ENCODE data around the gene TMEM109. TPM values are rescaled to one million over a fixed set of nuclear protein-coding genes. Genes with fewer than 3 reads are reported as not detected.

The TMEM109 gene
- total and polyA plus RNA-seq, 2 donors, result 32.9 to 183 TPM

Other genes with a start within 250 kb of the TMEM109 start
- 0.53 TPM for gene MS4A8, start 214.5 kb upstream of the TMEM109 start, total RNA-seq
- gene MS4A8, start 214.5 kb upstream of the TMEM109 start, polyA plus RNA-seq, result not detected
- gene MS4A18, start 189.4 kb upstream of the TMEM109 start, total RNA-seq, result not detected
- gene MS4A18, start 189.4 kb upstream of the TMEM109 start, polyA plus RNA-seq, result not detected
- not detected for gene MS4A15, start 157.3 kb upstream of the TMEM109 start, total RNA-seq
- gene MS4A15, start 157.3 kb upstream of the TMEM109 start, polyA plus RNA-seq, result not detected
- gene MS4A10, start 128.8 kb upstream of the TMEM109 start, total RNA-seq, result not detected
- not detected for gene MS4A10, start 128.8 kb upstream of the TMEM109 start, polyA plus RNA-seq
- 4.5 TPM for gene CCDC86, start 72.0 kb upstream of the TMEM109 start, total RNA-seq
- gene CCDC86, start 72.0 kb upstream of the TMEM109 start, polyA plus RNA-seq, result 23.4 TPM
- 0.37 TPM for gene PTGDR2, start 58.2 kb upstream of the TMEM109 start, total RNA-seq
- 0.98 TPM for gene PTGDR2, start 58.2 kb upstream of the TMEM109 start, polyA plus RNA-seq
- gene ZP1, start 46.6 kb upstream of the TMEM109 start, total RNA-seq, result not detected
- gene ZP1, start 46.6 kb upstream of the TMEM109 start, polyA plus RNA-seq, result 0.35 TPM
- 31.2 TPM for gene PRPF19, start 7.6 kb upstream of the TMEM109 start, total RNA-seq
- 83.0 TPM for gene PRPF19, start 7.6 kb upstream of the TMEM109 start, polyA plus RNA-seq
- 14.0 TPM for gene TMEM132A, start 10.3 kb downstream of the TMEM109 start, total RNA-seq
- 7.5 TPM for gene TMEM132A, start 10.3 kb downstream of the TMEM109 start, polyA plus RNA-seq
- gene SLC15A3, start 38.0 kb downstream of the TMEM109 start, total RNA-seq, result 12.7 TPM
- 34.7 TPM for gene SLC15A3, start 38.0 kb downstream of the TMEM109 start, polyA plus RNA-seq
- gene CD6, start 57.5 kb downstream of the TMEM109 start, total RNA-seq, result 0.95 TPM
- 0.61 TPM for gene CD6, start 57.5 kb downstream of the TMEM109 start, polyA plus RNA-seq
- gene CD5, start 188.3 kb downstream of the TMEM109 start, total RNA-seq, result not detected
- gene CD5, start 188.3 kb downstream of the TMEM109 start, polyA plus RNA-seq, result 0.62 TPM
- gene VPS37C, start 247.3 kb downstream of the TMEM109 start, total RNA-seq, result 8.6 TPM
- gene VPS37C, start 247.3 kb downstream of the TMEM109 start, polyA plus RNA-seq, result 23.5 TPM

Data from urinary bladder (tissue), 2 donors.